NCI-H2107 (cell line): ENCODE results near the gene MEIS2.

ENCODE experiments used
- DNase-seq: peaks from one replicate; lab custom pipeline; 2025; lab: John Stamatoyannopoulos, UW

The MEIS2 gene

DNA sequence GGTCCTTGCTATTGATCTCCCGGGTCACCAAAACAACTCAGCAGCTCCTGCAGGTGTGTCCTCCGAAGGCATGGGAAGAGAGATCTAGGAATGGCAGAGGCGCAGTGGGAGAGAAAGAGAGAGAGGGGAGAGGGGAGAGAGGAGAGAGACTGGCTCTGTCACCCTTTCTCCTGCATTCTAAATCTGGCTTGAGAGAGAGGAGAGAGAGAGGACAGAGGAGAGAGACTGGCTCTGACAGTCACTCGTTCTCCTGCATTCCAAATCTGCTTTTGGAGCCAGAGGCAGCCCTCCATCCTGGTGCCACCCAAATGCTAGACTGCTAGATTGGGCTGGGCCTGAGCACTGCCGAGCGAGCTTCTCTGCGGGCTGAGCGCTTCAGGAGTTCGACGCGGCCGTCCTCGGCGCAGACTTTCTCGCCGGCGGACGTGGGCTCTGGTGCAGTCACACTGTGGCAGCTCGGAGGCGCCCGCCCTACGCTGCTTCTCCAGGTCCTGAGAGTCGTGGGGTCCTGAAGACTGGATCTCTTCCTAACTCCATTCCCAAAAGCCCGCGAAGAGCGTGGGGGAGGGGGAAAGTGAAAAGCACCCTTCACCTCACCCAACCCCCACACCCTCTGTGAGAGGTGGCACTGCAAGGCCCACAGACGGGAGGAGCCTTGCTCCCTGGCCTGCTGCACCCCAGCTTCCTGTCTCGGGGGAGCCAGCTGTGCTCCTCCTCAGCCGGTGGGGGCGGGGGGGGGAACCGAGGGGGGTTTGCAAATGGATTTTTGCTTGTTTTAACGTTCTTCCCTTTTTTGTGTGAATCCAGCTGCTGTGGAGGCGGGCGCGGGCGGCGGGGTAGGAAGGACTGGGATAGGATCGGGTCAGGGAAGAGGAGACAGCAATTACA is 222.3 kb downstream of the MEIS2 start:
- DNase-seq = no peak

DNA sequence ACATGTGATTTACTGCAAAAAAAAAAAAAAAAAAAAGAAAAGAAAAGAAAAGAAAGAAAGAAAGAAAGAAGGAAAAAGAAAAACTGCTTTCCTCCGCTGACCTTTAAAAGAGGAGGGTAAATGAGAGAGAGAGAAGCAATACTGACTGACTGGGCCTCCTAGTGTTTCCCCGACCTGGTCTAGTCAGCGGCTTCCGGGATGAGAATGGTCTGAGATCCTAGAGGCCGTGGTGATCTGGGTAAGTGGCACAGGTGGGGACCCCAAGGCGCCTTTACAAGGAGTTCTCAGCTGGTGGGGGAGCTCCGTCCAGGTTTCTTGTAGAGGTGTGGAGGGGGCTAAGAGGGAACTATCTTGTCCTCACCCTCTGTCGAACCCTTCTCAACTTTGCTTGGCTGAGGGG is 223.1 kb downstream of the MEIS2 start:
- no peak for DNase-seq

DNA sequence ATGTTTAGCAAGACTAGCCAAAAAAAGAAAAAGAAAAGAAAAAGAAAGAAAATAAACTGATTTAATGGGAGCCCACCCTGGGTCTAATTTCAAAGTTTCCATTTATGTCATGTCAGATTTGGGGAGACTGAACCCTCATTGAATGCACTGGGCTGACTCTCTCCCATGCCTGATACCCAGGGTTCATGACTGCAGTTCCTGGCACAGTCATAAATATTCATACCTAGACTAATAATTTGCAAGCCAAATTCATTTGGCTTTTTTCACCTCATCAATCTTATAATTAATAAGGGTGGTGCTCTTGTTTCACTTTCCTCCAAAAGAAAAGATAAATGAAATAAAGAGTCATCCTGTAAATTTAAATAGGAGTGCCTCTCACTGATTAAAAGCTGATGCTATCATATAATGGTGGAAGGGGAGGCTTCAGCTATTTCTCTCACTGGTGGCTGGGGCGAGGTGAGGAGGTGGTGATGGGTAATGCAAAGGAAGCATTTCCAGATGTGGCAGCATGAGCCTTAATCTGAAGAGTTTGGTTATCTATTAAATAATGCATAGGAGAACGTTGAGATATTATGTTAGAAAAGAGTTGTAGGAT is 224.5 kb downstream of the MEIS2 start:
- no peak for DNase-seq

DNA sequence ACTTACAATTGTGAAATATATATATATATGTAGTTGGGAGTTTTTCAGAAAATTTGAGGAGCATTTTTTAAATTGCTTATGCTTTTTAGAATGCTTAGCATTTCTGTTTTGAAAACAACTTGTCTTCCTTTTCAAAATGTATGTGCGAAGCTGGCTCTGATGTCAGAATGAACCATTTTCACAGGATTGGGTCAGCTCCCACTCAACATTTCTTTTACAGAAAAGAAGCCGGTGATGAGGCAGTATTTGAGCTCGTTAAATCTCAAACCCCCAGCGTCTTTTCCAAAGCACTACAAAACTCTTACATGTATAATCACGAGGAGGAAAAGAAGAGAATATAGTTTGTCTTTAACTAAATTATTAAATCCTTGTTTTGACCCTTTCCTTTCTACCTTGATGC is 225.4 kb downstream of the MEIS2 start:
- DNase-seq = no peak

DNA sequence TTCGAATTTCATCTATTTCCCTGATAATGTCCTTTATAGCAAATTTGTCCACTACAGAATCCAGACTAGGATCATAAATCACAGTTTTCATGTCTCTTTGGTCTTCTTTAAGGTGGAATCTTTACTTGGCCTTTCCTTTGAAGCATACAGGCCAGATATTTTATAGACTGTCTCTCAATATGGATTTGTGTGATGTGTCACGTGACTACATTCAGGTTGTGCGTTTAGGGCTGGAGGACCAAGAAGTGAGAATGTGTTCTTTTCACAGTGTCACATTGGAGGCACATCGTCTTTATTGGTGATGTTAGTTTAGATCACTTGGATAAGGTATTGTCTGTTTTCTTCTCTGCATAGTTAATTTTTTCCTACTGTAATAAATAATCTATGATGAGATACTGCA is 232.9 kb downstream of the MEIS2 start:
- DNase-seq = no peak

DNA sequence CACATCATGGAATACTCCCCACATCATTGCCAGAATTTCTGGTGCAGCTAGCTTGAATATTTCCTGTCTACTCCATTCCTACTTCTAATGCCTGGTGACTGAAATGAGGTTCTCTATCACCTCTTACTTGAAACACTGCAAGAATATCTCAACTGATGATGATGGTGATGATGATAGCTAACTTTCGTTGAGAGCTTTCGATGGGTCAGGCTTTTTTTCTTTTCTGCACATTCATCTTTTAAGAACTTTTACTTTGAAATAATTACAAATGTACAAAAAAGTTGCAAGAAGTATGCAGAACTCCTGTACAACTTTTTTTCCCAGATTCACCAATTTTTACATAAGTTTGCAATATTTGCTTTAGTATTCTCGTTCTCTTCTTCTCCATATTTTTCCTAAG is 233.5 kb downstream of the MEIS2 start:
- DNase-seq = no peak

DNA sequence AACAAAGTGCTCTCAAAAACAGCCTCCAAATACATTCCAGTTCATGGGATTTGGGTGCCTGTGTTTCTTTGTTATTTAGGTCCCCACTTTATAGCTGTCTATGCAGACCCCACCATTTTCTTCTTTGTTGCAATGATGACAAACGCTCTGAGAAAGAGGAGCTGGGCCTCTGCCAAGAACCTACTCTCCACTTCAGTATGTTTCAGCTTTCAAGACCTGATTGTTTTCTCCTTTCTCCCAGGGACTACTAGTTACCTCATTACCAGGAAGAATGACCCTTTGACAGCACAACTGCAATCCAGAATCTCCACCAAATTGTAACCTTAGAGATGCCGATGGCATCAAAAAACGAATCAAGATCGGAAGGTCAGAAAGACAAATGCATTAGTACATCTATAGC is 236.8 kb downstream of the MEIS2 start:
- DNase-seq = no peak

DNA sequence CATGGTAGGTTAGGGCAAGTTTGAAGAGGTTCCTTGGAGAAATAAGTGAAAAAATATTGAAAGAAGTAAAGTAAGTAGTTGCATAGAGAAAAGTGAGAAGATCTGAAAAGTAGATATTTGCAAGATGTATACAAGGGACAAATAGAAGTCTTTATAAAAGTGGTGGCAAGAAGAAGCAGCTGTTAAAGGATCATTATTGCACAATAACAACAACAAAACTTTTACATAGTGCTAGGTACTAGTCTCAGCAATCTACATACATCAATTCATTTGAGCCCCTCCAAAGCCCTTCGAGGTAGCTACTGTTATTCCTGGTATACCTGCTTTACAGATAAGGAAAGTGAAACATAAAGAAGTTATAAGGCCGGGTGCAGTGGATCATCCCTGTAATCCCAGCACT is 239.6 kb downstream of the MEIS2 start:
- no peak for DNase-seq

DNA sequence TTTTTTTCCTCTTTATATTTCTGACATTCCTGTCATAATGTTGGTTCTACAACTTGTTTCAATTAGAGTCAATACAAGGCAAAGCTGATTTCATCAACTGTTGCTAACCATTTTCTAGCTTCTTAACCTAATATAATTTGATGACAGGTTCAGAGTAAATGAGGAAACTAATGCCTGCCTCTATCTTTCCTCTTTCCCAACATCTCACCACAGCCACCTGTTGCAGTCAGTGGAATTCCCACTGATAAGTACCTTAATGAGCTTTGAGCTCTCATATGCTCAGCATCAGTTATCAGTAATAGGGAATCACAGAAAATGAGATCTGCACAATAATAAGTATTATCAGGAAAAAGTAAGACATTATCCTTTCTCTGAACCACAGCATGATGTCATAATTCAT is 241.9 kb downstream of the MEIS2 start:
- no peak for DNase-seq

DNA sequence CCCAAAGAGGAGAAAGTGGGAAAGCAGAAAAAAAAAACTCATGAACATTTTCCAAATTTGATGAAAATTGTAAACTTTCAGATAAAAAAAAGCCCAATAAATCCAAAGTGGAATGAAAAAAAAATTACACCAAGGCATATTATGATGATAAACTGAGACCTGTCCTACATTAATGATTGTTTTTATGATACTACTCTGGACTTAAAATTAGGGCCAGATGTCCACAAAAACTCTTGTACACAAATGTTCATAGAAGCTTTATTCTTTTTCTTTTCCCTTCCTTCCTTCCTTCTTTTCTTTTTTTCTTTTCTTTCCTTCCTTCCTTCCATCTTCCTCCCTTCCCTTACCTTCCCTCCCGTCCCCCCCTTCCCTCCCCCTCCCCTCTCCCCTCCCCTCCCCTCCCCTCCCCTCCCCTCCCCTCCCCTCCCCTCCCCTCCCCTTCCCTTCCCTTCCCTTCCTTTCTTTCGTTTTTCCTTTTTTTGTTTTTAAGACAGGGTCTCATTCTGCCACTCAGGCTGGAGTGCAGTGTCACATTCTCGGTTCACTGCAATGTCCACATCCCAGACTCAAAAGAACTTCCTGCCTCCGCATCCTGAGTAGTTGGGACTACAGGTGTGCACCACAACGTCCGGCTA is 243.9 kb downstream of the MEIS2 start:
- DNase-seq = no peak

DNA sequence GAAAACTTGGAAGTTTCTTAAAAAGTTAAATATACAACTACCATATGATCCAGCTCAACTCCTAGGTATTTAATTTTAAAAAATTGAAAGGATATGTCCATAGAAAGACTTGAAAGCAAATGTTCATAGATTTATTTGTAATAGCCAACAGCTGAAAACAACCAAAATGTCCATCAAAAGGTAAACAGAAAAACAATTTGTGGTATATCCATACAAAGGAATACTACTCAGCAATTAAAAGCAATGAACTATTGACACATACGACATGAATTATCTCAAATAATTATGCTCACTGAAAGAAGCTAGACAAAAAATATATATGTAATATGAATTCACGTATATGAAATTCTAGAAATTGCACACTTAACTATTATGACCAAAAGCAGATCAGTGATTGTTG is 249.5 kb downstream of the MEIS2 start:
- no peak for DNase-seq

DNA sequence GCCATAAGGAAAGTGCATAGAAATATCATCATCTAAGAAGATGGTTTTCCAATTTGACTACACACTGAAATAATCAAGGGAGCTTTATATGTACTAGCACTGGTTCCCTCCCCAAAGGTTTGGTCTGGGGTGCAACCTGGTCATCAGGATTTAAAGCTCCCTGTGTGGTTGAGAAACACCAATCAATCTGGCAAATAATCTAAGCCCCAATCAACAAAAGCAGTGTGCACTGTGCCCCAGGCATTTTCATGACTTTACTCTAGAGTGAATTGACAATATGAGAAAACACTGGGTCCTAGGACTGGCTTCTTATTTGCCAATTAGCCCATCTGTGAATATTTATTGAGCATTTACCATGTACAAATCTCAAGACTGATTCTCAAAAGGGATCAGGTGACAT is 255.1 kb downstream of the MEIS2 start:
- no peak for DNase-seq

DNA sequence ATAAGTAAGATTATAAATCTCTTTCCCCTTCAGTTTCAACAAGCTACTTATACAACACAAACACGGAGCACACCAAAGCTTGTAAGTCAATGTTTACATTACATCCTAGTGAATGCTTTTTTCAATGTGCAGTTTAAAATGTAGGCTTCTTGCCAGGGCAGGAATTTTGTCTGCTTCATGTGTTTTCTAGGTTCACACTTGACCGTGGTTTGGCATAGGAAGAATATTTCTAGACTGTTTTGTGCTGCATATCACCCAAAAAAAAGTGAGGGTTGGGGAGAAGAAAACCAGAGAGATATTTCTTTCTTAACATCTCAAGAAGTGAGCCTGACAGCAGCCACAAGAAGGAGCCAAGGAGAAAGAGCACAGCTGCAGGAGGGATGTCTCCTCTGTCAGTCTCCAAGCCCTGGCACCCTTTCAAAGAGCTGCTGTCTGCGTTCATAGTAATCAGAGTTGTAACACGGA is 255.8 kb downstream of the MEIS2 start:
- no peak for DNase-seq

DNA sequence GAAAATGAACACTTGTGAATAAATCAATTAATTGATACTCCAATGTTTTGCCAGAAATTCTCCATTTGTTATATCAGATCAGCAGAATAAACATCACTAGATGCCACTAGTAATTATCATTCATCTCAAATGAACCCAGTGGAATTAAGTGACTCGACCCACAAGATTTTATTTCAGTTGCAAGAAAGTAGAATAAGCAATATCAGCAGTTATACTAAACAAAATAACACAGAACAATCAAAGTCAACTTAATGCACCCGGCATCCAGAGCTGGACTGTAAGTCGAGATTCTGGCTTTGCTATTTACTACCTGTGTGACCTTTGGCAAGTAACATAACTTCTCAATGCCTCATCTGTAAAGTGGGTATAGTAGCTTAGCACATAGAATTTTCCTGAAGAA is 256.5 kb downstream of the MEIS2 start:
- DNase-seq = no peak

DNA sequence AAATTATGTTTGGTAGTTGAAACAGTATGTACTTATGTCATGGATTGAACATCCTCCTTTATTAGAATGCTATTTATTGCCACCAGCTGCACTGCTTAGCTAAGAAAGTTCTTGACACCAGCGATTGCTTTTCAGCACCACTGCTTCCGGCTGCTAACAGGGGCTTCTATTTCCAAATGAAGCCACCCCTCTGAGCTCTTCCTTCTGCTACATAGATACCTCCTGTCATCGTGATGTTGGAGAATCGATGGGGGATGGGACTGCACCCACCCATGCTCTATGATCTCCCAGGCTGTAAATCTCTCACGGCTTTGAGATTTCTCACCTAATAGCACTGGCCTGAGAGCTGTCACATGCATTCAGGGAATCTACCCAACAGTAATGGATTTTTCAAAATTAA is 259.2 kb downstream of the MEIS2 start:
- no peak for DNase-seq
